NCI-H69 (cell line): ENCODE measurements around the gene PES1.
"Not testable (repeated sequence)": the region's sequence is repeated elsewhere in the genome, so short reads cannot be mapped to it uniquely, and the experiment has no call there.

ENCODE experiments used
- DNase-seq: peaks from one replicate; lab custom pipeline; 2025; lab: John Stamatoyannopoulos, UW

Gene PES1

GRCh38 chr22:30609260-30610185 lies 17.8 kb upstream of the PES1 start:
- DNase-seq = no peak

GRCh38 chr22:30607939-30608338 lies 16.2 kb upstream of the PES1 start:
- no peak for DNase-seq

- DNase-seq = no peak
These were observed 15.7 kb upstream of the PES1 start for GRCh38 chr22:30607300-30607930.

- peak; percentile 90 for DNase-seq
These were observed 15.0 kb upstream of the PES1 start, which contains the start of gene TCN2 for GRCh38 chr22:30606455-30607299. Gene TCN2 (plus strand): TSS chr22:30607174. CDS start chr22:30607332, 158 bp downstream.

GRCh38 chr22:30605449-30606110 lies 13.9 kb upstream of the PES1 start:
- DNase-seq = peak; percentile 67

GRCh38 chr22:30604723-30605122 lies 13.0 kb upstream of the PES1 start:
- DNase-seq = no peak

- DNase-seq = no peak
These were observed 12.1 kb upstream of the PES1 start for GRCh38 chr22:30603801-30604200.

GRCh38 chr22:30602049-30602448 lies 10.3 kb upstream of the PES1 start:
- peak; percentile 73 for DNase-seq

GRCh38 chr22:30601464-30601863 lies 9.8 kb upstream of the PES1 start:
- no peak for DNase-seq

GRCh38 chr22:30600921-30601320 lies 9.2 kb upstream of the PES1 start:
- DNase-seq = no peak

- DNase-seq = no peak
These were observed 7.3 kb upstream of the PES1 start for GRCh38 chr22:30598986-30599385.

- peak; percentile 34 for DNase-seq
These were observed 5.2 kb upstream of the PES1 start for GRCh38 chr22:30596886-30597285.

GRCh38 chr22:30596199-30596598 lies 4.5 kb upstream of the PES1 start:
- DNase-seq = no peak

- not testable (repeated sequence) for DNase-seq
These were observed 627 bp upstream of the PES1 start for GRCh38 chr22:30592360-30592713.

GRCh38 chr22:30591191-30591587 lies 521 bp downstream of the PES1 start:
- no peak for DNase-seq

- DNase-seq = no peak
These were observed 5.3 kb downstream of the PES1 start for GRCh38 chr22:30586414-30586813.

- no peak for DNase-seq
These were observed 7.3 kb downstream of the PES1 start for GRCh38 chr22:30584441-30584840.

GRCh38 chr22:30582788-30583545 lies 8.7 kb downstream of the PES1 start:
- DNase-seq = no peak

GRCh38 chr22:30582051-30582450 lies 9.7 kb downstream of the PES1 start:
- DNase-seq = no peak

GRCh38 chr22:30580896-30581295 lies 10.8 kb downstream of the PES1 start:
- DNase-seq = no peak

GRCh38 chr22:30578481-30578880 lies 13.2 kb downstream of the PES1 start:
- no peak for DNase-seq
